GM18508 (cell line): ENCODE data around the gene RNPS1.

Experiments used
- ATAC-seq: cut with Tn5 transposase; IDR thresholded peaks from one replicate; pipeline ENCODE4 v1.9.1; 2021; ENCODE audit warnings: moderate number of reproducible peaks; ENCODE audit not compliant: insufficient read depth, unreplicated experiment

The RNPS1 gene

DNA sequence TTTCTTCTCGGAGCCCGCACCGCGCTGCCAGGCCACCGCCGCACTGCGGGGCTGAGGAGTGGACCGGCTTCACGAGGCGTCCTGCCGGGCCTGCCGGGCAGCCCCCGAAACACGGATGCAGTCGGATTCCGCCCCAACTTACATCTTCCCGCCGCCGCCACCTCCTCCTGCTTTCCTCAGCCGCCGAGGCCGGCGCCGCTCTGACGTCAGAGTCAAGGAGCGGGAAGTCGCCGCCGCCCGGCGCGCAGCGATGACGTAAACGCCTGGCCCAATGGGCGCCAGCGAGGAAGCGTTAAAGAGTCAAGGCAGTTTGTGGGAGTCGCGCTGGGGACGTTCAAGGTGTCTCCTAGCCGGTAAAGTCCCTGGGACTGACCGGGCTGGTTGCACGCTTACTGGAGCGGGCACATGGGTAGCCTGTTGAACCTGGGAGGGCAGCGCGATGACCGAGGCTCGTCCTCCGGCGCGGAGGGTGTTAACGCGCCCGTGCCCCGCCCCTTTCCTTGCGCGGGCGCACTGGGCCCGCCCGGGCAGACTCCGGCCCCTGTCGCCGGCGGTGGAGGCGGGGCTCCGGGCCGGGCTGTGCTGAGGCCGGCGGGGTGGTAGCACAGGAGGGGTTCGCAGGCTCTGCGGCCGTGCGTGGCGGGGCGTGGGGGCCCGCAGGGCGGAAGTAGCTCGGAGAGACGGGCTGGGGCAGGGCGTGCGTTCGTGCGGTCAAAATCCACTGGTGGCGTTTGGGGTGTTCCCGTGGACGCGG, at the start of gene RNPS1:
TSS of gene RNPS1 (minus strand) at position 214 of the 754 bp plus-strand sequence. CDS start 3,483 bp downstream, outside the sequence.
- peak; percentile 43 for ATAC-seq

DNA sequence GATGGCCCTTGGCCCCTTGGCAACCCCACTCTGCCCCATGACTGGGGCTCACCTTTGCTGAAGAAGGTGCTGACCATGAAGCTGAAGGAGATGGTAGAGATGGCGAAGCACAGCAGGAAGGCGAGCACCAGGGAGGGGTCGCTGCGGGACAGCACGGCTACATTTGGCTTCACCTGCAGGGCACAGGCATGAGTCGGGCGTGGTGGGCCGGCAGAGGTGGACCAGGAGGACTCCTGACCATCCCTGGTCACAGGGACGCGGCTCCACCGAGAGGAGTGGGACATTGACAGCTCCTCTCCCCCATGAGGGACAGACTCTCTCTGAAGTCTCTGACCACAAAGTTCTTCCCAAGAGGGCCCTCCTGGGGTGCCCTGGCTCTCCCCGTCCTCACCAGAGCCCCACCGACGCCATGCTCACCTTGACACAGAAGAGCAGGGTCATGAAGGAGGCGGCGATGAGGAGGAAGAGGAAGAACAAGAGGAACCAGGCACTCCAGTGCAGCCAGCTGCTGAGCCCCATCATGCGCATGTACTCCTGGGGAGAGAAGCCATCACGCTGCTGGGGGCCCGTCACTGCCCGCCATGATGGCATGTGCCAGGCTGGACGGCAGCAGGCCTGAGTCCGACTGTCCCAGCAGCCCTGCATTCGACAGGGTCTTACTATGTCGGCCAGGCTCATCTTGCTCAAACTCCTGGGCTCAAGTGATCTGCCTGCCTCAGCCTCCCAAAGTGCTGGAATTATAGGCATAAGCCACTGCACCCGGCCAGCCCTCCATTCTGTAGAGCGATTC, 49.5 kb upstream of the RNPS1 start:
- no peak for ATAC-seq

DNA sequence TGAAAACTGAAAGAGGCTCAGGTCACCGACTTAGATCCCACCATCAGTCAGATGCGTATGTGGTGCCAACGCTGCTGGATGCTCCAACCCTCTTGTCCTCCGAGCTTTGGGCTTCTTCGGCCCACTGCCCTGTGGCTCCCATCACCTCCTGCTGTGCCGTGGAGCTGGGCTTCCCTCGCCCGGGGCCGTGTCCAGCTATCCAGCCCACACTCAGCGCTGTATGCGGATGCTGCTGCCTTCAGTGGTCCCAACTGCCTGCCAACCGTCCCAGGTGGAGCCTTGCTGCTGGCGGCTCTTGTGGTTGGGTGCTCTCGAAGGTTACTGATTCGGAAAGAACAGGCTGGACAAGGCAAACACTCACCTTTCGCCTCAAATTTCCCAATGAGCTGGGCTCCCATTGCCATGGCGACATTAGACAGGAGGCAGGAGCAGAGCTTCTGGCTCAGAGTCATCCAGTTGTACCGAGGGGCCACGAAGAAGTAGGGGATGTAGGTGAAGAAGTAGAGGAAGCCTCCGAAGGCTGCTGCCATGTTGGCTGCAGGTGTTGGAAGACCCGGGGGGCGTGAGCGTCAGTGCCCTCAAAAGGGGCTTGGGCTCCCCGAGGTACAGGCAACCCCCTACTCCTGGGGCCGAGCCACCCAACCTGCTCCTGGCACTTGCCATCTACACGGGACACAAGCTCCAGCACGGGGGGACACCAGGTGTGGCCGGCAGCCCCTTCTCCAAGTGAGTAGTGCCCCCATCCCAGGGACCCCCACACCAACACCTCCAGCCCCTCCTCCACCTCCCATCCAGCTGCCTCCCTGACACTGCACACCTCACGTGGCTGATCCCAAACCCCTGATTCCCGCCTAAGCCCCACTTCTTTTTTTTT, 40.4 kb upstream of the RNPS1 start:
- ATAC-seq, result no peak

GRCh38 chr16:2299915-2300192, 31.9 kb upstream of the RNPS1 start:
- no peak for ATAC-seq

GRCh38 chr16:2299121-2299914, 31.4 kb upstream of the RNPS1 start:
- ATAC-seq, result no peak

DNA sequence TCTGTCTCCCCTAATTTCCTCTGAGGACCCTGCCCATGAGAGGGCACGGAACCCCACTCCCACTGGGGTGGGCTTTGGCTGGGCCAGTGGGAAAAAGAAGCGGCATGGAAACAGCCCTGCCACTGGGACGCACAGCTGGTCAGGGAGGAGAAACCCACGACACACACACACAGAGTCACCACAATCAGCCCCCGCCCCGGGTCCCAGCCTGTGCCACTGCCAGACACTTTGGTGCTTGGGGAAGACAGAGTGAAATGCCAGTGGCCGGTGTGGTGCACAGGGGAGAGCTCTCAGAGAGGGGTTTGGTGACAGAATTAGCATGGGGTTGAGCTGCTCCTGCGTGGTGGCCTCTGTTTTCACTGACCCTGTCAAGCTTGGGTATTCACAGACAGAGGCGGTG, 30.7 kb upstream of the RNPS1 start:
- ATAC-seq, result no peak

GRCh38 chr16:2297506-2297860, 29.6 kb upstream of the RNPS1 start:
- no peak for ATAC-seq

DNA sequence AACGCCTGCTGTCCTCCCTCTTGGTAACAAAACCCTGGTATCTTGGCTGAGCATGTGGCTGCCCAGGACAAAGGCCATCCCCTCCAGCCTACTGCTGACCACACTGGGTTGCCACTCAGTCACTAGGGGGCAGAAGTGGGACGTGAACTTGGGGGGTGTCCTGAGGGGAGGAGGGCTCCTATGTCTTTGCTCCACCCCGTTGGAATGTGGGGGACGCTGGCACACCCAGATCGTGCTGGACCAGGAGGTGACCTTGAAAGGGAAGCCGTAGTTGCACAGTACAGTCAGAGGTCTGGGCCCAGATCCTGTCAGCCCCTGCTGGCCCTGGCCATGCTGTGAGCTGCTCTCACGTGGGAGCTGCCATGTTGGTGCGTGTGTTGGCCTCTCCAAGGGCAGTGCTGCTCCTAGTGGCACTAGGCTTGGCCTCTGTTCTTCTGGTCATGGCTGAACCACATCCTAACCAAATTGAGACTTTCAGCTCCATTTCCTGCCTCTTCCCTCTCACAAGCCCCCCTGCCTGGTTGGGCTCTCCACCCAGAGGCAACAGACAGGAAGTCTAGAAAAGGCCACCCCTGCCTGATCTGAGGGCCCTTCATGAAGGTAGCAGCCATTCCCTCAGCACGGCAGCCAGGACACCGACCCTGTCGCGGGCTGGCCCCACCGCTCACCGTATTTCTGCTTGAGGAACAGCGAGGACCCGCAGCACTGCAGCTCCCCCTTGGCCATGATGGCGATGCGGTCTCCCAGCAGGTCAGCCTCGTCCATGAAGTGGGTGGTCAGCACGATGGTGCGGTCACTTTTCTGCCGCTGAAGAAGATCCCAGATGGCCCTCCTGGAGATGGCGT, 29.0 kb upstream of the RNPS1 start:
- no peak for ATAC-seq

DNA sequence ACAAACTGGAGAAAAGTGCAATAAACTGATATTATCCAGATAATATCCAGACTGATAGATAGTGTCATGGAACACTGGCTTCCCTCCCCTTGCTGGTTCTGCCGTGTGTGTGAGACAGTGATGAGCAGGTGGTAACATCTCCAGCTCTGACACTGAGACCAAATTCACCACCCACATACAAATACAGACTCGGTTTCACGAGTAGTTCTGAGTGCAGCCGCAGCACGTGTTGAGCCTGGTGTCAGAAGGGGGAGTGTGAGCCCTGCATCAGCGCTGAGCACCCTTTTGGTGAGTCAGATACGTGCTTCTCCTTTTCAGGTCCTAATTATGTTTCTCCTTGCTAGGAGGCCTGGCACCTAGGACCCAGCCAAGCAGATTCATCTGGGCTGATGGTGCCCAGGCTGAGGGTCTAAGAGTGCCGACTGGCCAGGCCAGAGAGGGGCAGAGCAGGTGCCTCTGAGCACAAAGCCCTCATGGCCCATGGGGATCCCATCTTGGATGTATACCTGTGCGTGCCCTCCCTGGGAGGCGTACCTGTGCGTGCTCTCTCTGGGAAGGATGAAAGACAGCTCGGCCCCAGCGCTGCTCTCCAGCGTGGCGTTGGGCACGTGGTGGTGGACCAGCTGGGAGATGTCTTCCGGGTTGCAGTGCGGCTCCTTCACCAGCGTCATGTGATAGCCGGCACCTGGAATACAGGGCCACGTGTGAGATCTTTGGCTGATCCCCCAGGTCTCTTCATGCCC, 27.3 kb upstream of the RNPS1 start:
- no peak for ATAC-seq

DNA sequence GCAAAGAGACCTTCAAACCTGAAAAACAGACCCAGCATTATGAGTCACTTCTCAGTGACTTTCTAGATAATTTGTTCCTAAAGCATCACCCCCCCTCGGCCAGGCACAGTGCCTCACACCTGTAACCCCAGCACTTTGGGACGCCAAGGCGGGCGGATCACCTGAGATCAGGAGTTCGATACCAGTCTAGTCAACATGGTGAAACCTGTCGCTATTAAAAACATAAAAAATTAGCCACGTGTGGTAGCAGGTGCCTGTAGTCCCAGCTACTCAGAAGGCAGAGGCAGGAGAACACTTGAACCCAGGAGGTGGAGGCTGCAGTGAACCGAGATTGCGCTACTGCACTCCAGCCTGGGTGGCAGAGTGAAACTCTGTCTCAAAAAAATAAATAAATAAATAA, 24.3 kb upstream of the RNPS1 start:
- ATAC-seq, result no peak

GRCh38 chr16:2289282-2289681, 21.4 kb upstream of the RNPS1 start:
- ATAC-seq, result no peak

DNA sequence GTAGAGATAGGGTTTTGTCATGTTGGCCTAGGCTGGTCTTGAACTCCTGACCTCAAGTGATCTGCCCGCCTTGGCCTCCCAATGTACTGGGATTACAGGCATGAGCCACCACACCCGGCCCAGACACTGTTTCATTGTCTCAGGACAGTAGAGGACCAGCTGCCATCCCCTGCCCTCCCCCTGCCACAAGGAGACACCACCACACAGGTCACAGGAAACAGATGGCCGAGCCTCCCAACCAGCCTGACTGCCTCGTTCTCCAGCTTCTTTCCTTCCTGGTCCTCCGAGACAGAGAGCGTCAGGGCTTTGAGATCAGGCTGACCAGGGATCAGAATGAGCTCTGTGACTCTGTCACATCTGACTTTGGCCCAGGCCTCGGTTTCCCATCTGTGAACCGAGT, 20.8 kb upstream of the RNPS1 start:
- no peak for ATAC-seq

- no peak for ATAC-seq
Measured at GRCh38 chr16:2287916-2288547, 20.1 kb upstream of the RNPS1 start.

- no peak for ATAC-seq
Measured at GRCh38 chr16:2286550-2286949, 18.6 kb upstream of the RNPS1 start.

- ATAC-seq, result no peak
Measured at GRCh38 chr16:2285731-2286191, 17.8 kb upstream of the RNPS1 start.

GRCh38 chr16:2284797-2285576, 17.1 kb upstream of the RNPS1 start:
- ATAC-seq, result no peak

GRCh38 chr16:2284001-2284770, 16.3 kb upstream of the RNPS1 start:
- ATAC-seq, result no peak
